CD4-positive, alpha-beta T cell treated with Interleukin-1 beta for 1 hour (primary cell): Measurements from ENCODE around the gene NANOS2.
"Not testable (repeated sequence)": the region's sequence is repeated elsewhere in the genome, so short reads cannot be mapped to it uniquely, and the experiment has no call there.

ENCODE experiments used
- DNase-seq, 2 donors: peaks; one replicate each; pipeline ENCODE4 v3.0.0-alpha.2; 2020 to 2022

Gene NANOS2

DNA sequence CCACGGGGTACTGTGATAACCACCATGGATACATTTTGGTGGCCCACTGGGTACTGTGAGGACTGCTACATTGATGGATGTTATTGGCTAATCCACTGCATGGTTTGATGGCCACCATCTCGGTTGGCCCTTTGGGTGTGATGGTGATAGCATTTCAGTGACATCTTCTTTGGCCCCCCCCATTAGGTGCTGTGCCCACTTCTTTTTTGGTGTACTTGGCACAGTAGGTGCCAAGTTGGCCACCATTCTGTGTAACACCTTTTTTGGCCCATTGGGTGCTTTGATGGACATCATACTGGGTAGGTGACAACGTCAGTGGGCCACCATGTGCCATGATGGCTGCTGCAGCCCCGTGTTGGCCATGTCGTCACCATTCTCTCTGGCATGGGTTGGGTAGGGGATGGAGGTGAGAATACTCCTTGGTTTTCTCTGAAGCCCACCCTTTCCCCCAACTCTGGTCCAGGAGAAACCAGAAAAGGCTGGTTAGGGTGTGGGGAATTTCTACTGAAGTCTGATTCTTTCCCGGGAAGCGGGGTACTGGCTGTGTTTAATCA, 41.3 kb downstream of the NANOS2 start:
- no peak for DNase-seq

DNA sequence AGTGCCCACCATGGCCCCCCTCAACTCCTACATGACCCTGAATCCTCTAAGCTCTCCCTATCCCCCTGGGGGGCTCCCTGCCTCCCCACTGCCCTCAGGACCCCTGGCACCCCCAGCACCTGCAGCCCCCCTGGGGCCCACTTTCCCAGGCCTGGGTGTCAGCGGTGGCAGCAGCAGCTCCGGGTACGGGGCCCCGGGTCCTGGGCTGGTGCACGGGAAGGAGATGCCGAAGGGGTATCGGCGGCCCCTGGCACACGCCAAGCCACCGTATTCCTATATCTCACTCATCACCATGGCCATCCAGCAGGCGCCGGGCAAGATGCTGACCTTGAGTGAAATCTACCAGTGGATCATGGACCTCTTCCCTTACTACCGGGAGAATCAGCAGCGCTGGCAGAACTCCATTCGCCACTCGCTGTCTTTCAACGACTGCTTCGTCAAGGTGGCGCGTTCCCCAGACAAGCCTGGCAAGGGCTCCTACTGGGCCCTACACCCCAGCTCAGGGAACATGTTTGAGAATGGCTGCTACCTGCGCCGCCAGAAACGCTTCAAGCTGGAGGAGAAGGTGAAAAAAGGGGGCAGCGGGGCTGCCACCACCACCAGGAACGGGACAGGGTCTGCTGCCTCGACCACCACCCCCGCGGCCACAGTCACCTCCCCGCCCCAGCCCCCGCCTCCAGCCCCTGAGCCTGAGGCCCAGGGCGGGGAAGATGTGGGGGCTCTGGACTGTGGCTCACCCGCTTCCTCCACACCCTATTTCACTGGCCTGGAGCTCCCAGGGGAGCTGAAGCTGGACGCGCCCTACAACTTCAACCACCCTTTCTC, 42.3 kb downstream of the NANOS2 start:
- DNase-seq: no peak

DNA sequence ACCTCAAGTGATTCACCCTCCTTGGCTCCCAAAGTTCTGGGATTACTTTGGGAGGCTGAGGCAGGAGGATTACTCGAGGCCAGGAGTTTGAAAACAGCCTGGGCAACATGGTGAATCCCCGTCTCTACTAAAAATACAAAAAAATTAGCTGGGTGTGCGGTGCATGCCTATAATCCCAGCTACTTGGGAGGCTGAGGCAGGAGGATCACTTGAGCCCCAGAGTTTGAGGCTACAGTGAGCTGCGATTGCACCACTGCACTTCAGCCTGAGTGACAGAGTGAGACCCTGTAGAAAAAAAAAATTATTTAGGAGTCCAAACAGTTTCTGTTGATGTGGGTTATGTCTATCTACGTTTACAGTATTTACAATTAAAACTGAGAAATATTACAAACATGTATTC, 43.8 kb downstream of the NANOS2 start:
- no peak for DNase-seq

DNA sequence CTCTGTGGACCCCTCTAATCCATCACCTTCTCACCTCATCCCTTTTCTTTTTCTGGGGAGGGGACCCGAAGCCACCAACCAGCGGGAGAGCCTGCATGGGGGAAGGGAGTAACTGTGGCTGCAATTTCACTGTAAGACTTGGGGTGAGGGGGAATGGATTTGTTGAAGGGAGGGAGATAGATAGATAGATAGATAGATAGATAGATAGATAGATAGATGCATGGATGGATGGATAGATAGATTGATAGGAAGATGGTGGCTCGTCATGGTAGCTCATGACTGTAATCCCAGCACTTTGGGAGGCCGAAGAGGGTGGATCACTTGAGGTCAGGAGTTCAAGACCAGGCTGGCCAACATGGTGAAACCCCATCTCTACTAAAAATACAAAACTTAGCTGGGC, 47.3 kb downstream of the NANOS2 start:
- not testable (repeated sequence) for DNase-seq

DNA sequence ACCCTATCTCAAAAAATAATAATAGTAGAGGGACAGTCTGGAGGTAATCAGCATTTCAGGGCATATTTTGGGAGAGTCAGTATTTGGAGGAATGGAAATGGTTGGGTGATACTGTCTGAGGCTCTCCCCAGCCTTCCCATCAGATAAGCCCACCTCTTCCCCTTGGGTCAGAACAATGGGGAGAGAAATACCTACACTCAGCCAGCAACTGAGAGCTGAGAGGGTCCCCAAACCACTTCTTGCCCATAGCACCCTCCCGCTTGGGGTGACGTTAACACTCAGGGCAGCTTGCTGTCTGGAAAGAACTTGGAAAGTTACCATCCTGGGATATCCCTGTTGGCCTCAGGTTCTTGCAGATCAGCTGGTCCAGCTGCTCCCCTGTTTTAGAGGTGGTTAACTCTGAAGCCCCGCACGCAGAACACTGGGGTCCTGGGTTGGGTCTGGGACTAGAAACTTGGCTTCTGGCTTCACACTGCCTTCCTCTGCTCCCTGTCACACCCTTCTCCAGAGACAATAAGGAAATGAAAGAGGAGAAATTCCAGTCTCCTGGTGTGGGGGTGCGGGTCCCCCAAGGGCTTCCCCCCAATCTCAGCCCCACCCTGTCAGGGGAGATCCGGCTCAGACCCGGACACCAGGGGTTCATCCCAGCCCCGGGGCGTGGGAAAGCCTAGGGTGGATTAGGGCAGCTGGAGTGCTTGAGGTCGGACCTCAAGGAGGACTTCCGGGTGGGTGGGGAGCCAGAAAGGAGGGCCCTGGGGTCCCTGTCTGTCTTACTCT, 48.0 kb downstream of the NANOS2 start:
- no peak for DNase-seq

DNA sequence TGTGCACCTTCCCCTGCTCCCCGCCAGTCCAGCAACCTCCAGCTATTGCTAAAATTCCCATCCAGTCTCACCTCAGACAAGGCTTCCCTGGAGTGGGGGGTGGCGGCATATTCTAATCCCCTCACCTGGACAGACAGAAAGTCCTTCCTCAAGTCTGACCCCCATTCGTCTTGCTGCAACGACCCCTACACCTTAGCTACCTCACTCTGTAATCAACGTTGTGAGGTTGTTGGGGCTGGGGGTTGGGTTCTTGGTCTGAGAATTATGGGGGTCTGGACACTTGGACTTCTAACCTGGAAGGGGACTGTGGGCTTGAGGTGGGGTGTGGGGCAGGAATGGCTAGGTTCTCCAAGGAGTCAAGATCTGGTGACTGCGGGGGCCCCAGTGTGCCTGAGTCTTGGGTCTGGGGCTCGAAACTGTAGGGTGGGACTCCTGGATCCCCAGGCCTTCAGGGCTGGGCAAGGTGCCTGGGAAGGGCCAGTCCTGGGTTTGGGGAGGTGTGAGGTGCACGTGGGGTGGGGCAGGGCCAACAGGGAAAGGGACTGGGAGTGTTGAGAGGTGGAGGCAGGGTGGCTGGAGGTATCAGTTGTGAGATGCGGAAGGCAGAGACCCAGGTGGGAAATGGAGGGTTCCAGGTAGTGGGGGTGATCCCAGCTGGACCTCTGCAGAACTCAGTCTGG, 49.2 kb downstream of the NANOS2 start:
- DNase-seq: no peak

DNA sequence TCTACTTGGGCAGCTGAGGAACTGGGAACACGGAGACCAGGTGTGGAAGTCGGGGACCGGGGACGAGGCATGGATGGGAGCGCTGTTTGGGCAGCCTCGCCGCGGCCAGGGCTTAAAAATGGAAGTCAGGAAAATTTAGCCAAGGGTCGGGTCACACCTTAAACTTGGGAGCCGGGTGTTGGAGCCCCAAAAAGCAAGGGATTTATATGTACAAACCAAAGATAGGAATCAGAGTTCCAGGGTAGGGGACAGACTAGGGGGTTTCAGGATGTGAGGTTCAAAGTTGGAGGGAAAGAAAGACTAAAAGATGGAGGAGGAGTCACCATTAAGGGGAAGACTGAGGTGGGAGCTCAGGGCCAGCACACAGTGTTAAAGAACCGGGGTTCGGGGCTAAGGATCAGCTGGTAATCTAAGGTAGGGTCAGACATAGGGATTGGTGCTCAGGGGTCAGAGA, 49.9 kb downstream of the NANOS2 start:
- no peak for DNase-seq

DNA sequence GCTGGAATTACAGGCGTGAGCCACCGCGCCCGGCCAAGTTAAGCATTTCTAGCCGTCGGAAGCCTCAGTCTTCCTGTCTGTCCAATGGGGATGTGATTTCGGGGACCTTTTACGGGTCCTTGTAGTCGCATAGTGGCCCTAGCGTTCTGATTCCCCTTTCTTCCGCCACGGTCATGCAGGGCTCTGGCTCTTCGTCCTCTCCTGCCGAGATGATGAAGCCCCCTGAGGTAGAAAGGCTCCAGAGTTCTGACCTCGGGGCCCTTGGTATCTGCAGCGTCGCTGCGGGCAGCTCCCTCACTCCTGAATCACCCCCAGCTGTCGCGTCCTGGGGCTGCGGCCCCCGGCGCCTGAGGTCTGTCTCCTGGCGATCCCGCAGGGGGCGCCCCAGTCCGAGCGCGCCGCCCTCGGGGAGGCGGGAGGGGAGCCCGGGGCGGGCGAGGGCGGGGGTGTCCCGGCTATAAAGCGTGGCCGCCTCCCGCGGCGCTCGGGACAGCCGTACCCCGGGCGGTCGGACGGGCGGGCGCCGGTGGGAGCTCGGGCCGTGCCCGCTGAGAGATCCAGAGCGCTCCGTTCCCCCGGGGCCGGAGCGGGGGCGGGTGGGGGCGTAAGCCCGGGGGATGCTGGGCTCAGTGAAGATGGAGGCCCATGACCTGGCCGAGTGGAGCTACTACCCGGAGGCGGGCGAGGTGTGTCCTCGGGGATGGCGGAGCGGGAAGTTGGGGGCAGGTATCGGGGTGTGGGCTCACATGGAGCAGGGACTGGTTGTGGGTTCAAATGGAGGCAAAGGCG, 50.5 kb downstream of the NANOS2 start, which contains the start of gene FOXA3:
TSS of gene FOXA3 (plus strand) at position 487 of the 789 bp plus-strand sequence. CDS start at position 618, 131 bp downstream.
- peak; percentile 66 to 67 for DNase-seq

DNA sequence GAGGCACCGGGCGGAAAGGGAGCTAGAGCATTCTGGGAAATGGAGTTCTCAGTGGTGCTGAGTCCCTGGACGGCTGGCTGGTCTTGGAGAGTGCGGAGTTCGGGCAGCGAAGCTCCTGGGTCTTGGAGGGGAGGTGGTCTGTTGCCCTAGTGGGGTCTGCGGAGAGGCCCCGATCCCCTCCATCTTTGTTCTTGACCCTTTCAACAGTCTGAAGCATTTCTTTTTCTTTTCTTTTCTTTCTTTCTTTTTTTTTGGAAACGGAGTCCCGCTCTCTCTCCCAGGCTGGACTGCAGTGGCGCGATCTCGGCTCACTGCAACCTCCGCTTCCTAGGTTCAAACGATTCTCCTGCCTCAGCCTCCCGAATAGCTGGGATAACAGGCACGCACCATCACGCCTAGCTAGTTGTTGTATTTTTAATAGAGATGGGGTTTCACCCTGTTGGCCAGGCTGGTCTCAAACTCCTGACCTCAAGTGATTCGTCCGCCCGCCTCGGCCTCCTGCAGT, 51.2 kb downstream of the NANOS2 start:
- DNase-seq: no peak
